Kidney (tissue), 14 donors: ENCODE results near the gene PFKFB1. TPM values are rescaled to one million over a fixed set of nuclear protein-coding genes. Genes with fewer than 3 reads are reported as not detected.
A peak's percentile ranks its signal among the peaks of the same experiment; 100 is the strongest.

Source experiments
- DNase-seq, 5 donors: peaks; one replicate each; pipeline ENCODE4 v3.0.0-alpha.2; 2013 to 2020
- FAIRE-seq: peaks from 2 replicates; lab custom pipeline; 2012; peaks lifted over from hg19 to GRCh38; lab: Jason Lieb, UNC
- H3K27ac ChIP-seq, 2 donors: one replicate each; pipeline ENCODE4 v1.7.0; 2013; ENCODE audit warnings: low read depth in 2 of 2, low read length in 2 of 2, inconsistent platforms in 1 of 2
- H3K27me3 ChIP-seq: one replicate; pipeline ENCODE4 v1.7.1; 2013; ENCODE audit warnings: low read length, inconsistent platforms; ENCODE audit not compliant: control insufficient read depth, insufficient read depth
- H3K36me3 ChIP-seq, 3 donors: one replicate each; pipeline versions ENCODE4 v1.7.0 to v1.7.1; 2013; ENCODE audit warnings: low read length in 3 of 3, control low read depth in 1 of 3, inconsistent platforms in 1 of 3; ENCODE audit not compliant: insufficient read depth in 3 of 3, control insufficient read depth in 2 of 3
- H3K4me1 ChIP-seq, 3 donors: one replicate each; pipeline versions ENCODE4 v1.7.0 to v1.7.1; 2013; ENCODE audit warnings: low read length in 3 of 3, inconsistent platforms in 1 of 3, low read depth in 1 of 3; ENCODE audit not compliant: control insufficient read depth in 2 of 3, insufficient read depth in 2 of 3
- H3K4me3 ChIP-seq, 3 donors: one replicate each; pipeline versions ENCODE4 v1.7.0 to v1.8.1; 2013; ENCODE audit warnings: low read length in 3 of 3, control low read depth in 1 of 3, inconsistent platforms in 1 of 3
- H3K9ac ChIP-seq, 3 donors: one replicate each; pipeline versions ENCODE4 v1.7.0 to v1.7.1; 2013; ENCODE audit warnings: low read length in 3 of 3, control low read depth in 1 of 3, inconsistent platforms in 1 of 3
- H3K9me3 ChIP-seq, 3 donors: one replicate each; pipeline versions ENCODE4 v1.7.0 to v1.7.1; 2013; ENCODE audit warnings: low read length in 3 of 3, control low read depth in 1 of 3, inconsistent platforms in 1 of 3; ENCODE audit not compliant: control insufficient read depth in 2 of 3, insufficient read depth in 1 of 3
- CTCF ChIP-seq: IDR thresholded peaks from 3 replicates; pipeline ENCODE4 v1.5.1; 2012; ENCODE audit warnings: mild to moderate bottlenecking, moderate library complexity, borderline replicate concordance; ENCODE audit not compliant: insufficient read depth; ENCODE audit errors: extremely low read depth
- intact Hi-C: fragments of 100-400 bp; cut with DNase I; formaldehyde crosslinking; loops from one replicate; pipeline ENCODE4 v1.11.1; 2022
- polyA plus RNA-seq: library from polyadenylated mRNA; stranded (reverse); fragments of 350-450 nt; fragmentation: Illumina TruSeq; extraction: RNeasy Lipid Tissue Mini Kit (QIAGEN cat#74804); gene quantifications from one replicate; pipeline ENCODE4 v1.2.3, GENCODE V29; 2014; ENCODE audit warnings: low read depth, low replicate concordance; ENCODE audit not compliant: insufficient read depth
- total RNA-seq: library from RNA; stranded (reverse); fragmentation: NEBNext Ultra II Directional; extraction: Animal tissue kit (Norgen Biotek cat#: 25700); gene quantifications from one replicate; pipeline ENCODE4 v1.2.1, GENCODE V29; 2021
- donor health status: control.
- donor health status: control.
- donor health status: control.
- donor health status: control.
- donor health status: control.
- donor health status: DM: yes; HTN: yes; CAD: no.
- donor health status: Normal renal cell carcinoma (clear cell type).

Gene PFKFB1
- total and polyA plus RNA-seq, 2 donors from 2014 or later: 0.31 to 1.1 TPM

- Histone ChIP-seq H3K9ac (peak overlapping the region in 2 of 3 donors; percentile 77 to 94), H3K4me3 (peak overlapping the region; percentile 70 to 96 (median 72)), H3K36me3 (no peaks in the 10 kb centered on the region), H3K27ac (no peak overlapping the region), H3K4me1 (peaks cover 0 to 4% (median 0%) of the 10 kb centered on the region in 3 donors), H3K9me3 (no peaks in the 10 kb centered on the region), H3K27me3 (no peaks in the 10 kb centered on the region)
- DNase-seq: peak; percentile 82 to 95 (median 91)
- intact Hi-C loops: no loop called here
- TF ChIP-seq CTCF: no peak
- FAIRE-seq: no peak
These were observed 72.5 kb downstream of the PFKFB1 start for GRCh38 chrX:54921427-54922021.

DNA sequence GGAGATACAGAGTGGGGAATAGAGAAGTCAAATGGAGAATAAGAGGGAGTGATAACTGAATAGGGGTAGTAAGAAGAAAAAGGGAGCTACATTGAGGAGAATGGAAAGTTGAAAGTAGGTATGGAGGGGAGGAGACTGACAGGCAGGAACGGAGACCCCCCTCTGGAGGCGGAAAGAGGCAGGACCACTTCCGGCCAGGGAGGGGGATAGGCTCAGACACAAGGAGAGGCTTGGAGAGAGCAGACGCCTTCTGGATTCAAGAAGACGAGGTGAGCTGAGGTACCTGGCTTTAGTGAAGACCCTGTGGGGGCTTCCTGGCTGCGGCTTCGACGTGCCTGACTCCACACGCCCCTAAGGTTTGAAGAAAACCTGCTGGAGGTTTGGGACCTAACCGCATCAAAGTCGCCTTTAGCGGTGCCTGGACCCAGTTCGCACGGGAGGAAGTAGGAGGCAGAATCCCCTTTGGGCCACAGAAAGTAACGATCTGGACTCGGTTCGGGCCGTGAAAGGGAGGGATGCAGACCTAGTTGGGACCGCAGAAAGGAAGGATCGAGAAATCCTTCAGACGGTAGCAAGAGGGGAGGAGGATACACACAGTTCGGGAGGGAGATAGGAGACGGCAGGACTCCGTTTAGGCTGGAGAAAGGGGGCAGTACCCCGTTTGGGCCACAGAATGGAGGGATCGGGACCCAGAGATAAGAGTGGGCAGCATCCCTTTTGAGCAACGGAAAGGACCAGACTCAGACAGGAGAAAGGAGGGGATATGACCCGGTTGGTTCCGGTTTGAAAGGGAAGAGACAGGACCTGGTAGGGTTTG is 73.2 kb downstream of the PFKFB1 start, which contains the start of gene TRO:
TSS of gene TRO (plus strand) at position 215 of the 817 bp plus-strand sequence. CDS start 1,423 bp downstream, outside the sequence.
- H3K36me3 ChIP-seq: no peaks in the 10 kb centered on the region
- H3K27ac ChIP-seq: no peak within 1 kb of the TSS
- peaks cover 0 to 4% (median 0%) of the 10 kb centered on the region in 3 donors for H3K4me1 ChIP-seq
- TF ChIP-seq CTCF: no peak
- no peaks in the 10 kb centered on the region for H3K9me3 ChIP-seq
- no peak for FAIRE-seq
- DNase-seq: peak in 4 of 5 donors; percentile 61 to 82 (median 66)
- intact Hi-C loops: no loop called here
- H3K9ac ChIP-seq: peak within 1 kb of the TSS; percentile 32 to 94 (median 77)
- H3K4me3 ChIP-seq: peak within 1 kb of the TSS; percentile 70 to 96 (median 72)
- no peaks in the 10 kb centered on the region for H3K27me3 ChIP-seq

GRCh38 chrX:54909941-54910340 is 84.0 kb downstream of the PFKFB1 start:
- H3K4me3 ChIP-seq: no peak overlapping the region
- H3K9me3 ChIP-seq: no peaks in the 10 kb centered on the region
- H3K36me3 ChIP-seq: no peaks in the 10 kb centered on the region
- DNase-seq: no peak
- H3K27ac ChIP-seq: no peak overlapping the region
- no peaks in the 10 kb centered on the region for H3K4me1 ChIP-seq
- FAIRE-seq: no peak
- TF ChIP-seq CTCF: no peak
- H3K27me3 ChIP-seq: no peaks in the 10 kb centered on the region
- intact Hi-C loops: no loop called here
- no peak overlapping the region for H3K9ac ChIP-seq
